HCT116 (cell line): Measurements from ENCODE around the gene LCMT1.

Experiments used
- EGR1 ChIP-seq: IDR thresholded peaks from 2 replicates; pipeline ENCODE4 v1.6.1; 2012; ENCODE audit warnings: low read depth
- EZH2 ChIP-seq: fragments of 200-600 bp; sonication (generic); IDR thresholded peaks from 2 replicates; pipeline ENCODE4 v1.6.1; 2017; ENCODE audit warnings: antibody characterized with exemption, mixed run types
- EZH2phosphoT487 ChIP-seq: fragments of 200-600 bp; IDR thresholded peaks from 2 replicates; pipeline ENCODE4 v1.6.1; 2018; ENCODE audit warnings: antibody characterized with exemption, borderline replicate concordance
- MAX ChIP-seq: IDR thresholded peaks from 2 replicates; pipeline ENCODE4 v1.6.1; 2012
- POLR2A ChIP-seq: IDR thresholded peaks from 2 replicates; pipeline ENCODE4 v1.7.0; 2011; ENCODE audit warnings: borderline replicate concordance; ENCODE audit not compliant: insufficient read depth, insufficient read length; ENCODE audit errors: extremely low read depth
- POLR2AphosphoS5 ChIP-seq: IDR thresholded peaks from 2 replicates; pipeline ENCODE4 v1.6.1; 2011; ENCODE audit warnings: mild to moderate bottlenecking, low read depth, low read length, moderate library complexity
- RAD21 ChIP-seq: IDR thresholded peaks from 2 replicates; pipeline ENCODE4 v1.6.1; 2012; ENCODE audit warnings: low read depth, mild to moderate bottlenecking
- SRF ChIP-seq: IDR thresholded peaks from 2 replicates; pipeline ENCODE4 v1.6.1; 2012; ENCODE audit warnings: low read depth
- TCF7L2 ChIP-seq: IDR thresholded peaks from 2 replicates; pipeline ENCODE4 v1.7.0; 2011; ENCODE audit warnings: borderline replicate concordance, inconsistent platforms; ENCODE audit not compliant: insufficient read depth, insufficient read length; ENCODE audit errors: extremely low read depth
- YY1 ChIP-seq: IDR thresholded peaks from 2 replicates; pipeline ENCODE4 v1.6.1; 2011; ENCODE audit warnings: low read length, low read depth, moderate library complexity, mild to moderate bottlenecking; ENCODE audit not compliant: insufficient replicate concordance; ENCODE audit errors: extremely low read depth
- TF ChIP-seq, protein P1 (sequence below), 3 experiments: fragments of 200-600 bp in 1 of 3; sonication (generic) in 1 of 3; IDR thresholded peaks in 2 of 3; conservative IDR thresholded peaks in 1 of 3; 2 replicates each; pipeline ENCODE4 v1.5.1; 2012 to 2017; ENCODE audit warnings: low read depth in 2 of 3, low read length in 2 of 3, antibody characterized with exemption in 1 of 3, borderline replicate concordance in 1 of 3, control low read depth in 1 of 3, mild to moderate bottlenecking in 1 of 3, mixed read lengths in 1 of 3, mixed run types in 1 of 3, moderate library complexity in 1 of 3; ENCODE audit not compliant: insufficient read depth in 1 of 3
- TF ChIP-seq, protein P2 (sequence below): IDR thresholded peaks from 2 replicates; pipeline ENCODE4 v1.6.1; 2012; ENCODE audit warnings: low read depth

DNA sequence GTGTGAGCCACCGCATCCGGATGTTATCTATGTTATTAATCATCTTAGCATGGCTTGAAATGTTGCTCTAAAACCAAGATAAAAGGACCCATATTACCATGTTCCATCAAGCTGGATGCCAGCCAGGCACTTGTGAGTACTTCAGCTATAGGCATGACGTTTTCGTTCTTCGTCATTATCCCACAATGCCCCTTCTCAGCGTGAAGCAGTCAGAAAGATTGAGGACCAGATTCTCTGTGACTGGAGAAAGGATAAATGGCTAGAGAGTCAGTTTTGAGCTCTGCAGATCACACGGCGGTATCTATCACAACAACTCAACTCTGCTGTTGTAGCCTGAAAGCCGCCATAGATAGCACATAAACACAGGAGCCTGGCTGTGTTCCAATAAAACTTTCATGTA is 29.8 kb upstream of the LCMT1 start:
- no peak for TF ChIP-seq EZH2
- TF ChIP-seq, protein P1, sequence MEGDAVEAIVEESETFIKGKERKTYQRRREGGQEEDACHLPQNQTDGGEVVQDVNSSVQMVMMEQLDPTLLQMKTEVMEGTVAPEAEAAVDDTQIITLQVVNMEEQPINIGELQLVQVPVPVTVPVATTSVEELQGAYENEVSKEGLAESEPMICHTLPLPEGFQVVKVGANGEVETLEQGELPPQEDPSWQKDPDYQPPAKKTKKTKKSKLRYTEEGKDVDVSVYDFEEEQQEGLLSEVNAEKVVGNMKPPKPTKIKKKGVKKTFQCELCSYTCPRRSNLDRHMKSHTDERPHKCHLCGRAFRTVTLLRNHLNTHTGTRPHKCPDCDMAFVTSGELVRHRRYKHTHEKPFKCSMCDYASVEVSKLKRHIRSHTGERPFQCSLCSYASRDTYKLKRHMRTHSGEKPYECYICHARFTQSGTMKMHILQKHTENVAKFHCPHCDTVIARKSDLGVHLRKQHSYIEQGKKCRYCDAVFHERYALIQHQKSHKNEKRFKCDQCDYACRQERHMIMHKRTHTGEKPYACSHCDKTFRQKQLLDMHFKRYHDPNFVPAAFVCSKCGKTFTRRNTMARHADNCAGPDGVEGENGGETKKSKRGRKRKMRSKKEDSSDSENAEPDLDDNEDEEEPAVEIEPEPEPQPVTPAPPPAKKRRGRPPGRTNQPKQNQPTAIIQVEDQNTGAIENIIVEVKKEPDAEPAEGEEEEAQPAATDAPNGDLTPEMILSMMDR (IDR thresholded peaks at IDR 0.05 in 2 of 3, conservative IDR thresholded peaks at IDR 0.05 in 1 of 3; ENCODE audit: borderline replicate concordance in 1 of 3, insufficient read depth in 1 of 3, low read depth in 2 of 3, low read length in 2 of 3) = no peak
- TF ChIP-seq SRF = no peak
- no peak for TF ChIP-seq POLR2AphosphoS5
- no peak for TF ChIP-seq MAX
- no peak for TF ChIP-seq POLR2A
- no peak for TF ChIP-seq YY1
- TF ChIP-seq, protein P2, sequence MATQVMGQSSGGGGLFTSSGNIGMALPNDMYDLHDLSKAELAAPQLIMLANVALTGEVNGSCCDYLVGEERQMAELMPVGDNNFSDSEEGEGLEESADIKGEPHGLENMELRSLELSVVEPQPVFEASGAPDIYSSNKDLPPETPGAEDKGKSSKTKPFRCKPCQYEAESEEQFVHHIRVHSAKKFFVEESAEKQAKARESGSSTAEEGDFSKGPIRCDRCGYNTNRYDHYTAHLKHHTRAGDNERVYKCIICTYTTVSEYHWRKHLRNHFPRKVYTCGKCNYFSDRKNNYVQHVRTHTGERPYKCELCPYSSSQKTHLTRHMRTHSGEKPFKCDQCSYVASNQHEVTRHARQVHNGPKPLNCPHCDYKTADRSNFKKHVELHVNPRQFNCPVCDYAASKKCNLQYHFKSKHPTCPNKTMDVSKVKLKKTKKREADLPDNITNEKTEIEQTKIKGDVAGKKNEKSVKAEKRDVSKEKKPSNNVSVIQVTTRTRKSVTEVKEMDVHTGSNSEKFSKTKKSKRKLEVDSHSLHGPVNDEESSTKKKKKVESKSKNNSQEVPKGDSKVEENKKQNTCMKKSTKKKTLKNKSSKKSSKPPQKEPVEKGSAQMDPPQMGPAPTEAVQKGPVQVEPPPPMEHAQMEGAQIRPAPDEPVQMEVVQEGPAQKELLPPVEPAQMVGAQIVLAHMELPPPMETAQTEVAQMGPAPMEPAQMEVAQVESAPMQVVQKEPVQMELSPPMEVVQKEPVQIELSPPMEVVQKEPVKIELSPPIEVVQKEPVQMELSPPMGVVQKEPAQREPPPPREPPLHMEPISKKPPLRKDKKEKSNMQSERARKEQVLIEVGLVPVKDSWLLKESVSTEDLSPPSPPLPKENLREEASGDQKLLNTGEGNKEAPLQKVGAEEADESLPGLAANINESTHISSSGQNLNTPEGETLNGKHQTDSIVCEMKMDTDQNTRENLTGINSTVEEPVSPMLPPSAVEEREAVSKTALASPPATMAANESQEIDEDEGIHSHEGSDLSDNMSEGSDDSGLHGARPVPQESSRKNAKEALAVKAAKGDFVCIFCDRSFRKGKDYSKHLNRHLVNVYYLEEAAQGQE = no peak
- no peak for TF ChIP-seq TCF7L2
- no peak for TF ChIP-seq RAD21
- no peak for TF ChIP-seq EGR1
- no peak for TF ChIP-seq EZH2phosphoT487
